ENCODE data around the gene GPR42.

The GPR42 gene

GRCh38 chr19:35370722-35371121 is at the start of gene GPR42:
GPR42 (plus strand) TSS chr19:35371068; CDS start chr19:35371360, 292 bp downstream.
- DNase-seq = no peak

GRCh38 chr19:35321291-35321690 is 49.6 kb upstream of the GPR42 start:
- no peak for DNase-seq

- no peak for DNase-seq
These were observed 48.9 kb upstream of the GPR42 start for GRCh38 chr19:35322014-35322413.

GRCh38 chr19:35327642-35328041 is 43.2 kb upstream of the GPR42 start:
- DNase-seq = no peak

GRCh38 chr19:35328851-35329285 is 42.0 kb upstream of the GPR42 start, which contains the start of gene CD22:
CD22 (plus strand) TSS chr19:35329187; CDS start chr19:35332041, 2,854 bp downstream.
- DNase-seq = no peak

GRCh38 chr19:35329323-35329722 is 41.5 kb upstream of the GPR42 start:
- DNase-seq = no peak

GRCh38 chr19:35330475-35330874 is 40.4 kb upstream of the GPR42 start:
- DNase-seq = no peak

- DNase-seq = no peak
These were observed 39.2 kb upstream of the GPR42 start for GRCh38 chr19:35331551-35332214.

GRCh38 chr19:35332817-35333216 is 38.1 kb upstream of the GPR42 start:
- no peak for DNase-seq

GRCh38 chr19:35334144-35334753 is 36.6 kb upstream of the GPR42 start:
- no peak for DNase-seq

GRCh38 chr19:35336166-35336955 is 34.5 kb upstream of the GPR42 start:
- no peak for DNase-seq

- no peak for DNase-seq
These were observed 33.5 kb upstream of the GPR42 start for GRCh38 chr19:35337097-35337983.

- DNase-seq = no peak
These were observed 32.9 kb upstream of the GPR42 start for GRCh38 chr19:35337984-35338296.

GRCh38 chr19:35340431-35340830 is 30.4 kb upstream of the GPR42 start:
- DNase-seq = no peak

GRCh38 chr19:35341006-35341405 is 29.9 kb upstream of the GPR42 start:
- no peak for DNase-seq

GRCh38 chr19:35341565-35342225 is 29.2 kb upstream of the GPR42 start:
- DNase-seq = no peak

GRCh38 chr19:35342430-35342829 is 28.4 kb upstream of the GPR42 start:
- DNase-seq = no peak

GRCh38 chr19:35344511-35345031 is 26.3 kb upstream of the GPR42 start:
- peak; percentile 27 for DNase-seq

GRCh38 chr19:35345671-35346111 is 25.2 kb upstream of the GPR42 start:
- peak; percentile 18 for DNase-seq

- peak; percentile 26 for DNase-seq
These were observed 24.4 kb upstream of the GPR42 start for GRCh38 chr19:35346193-35347052.

Data from activated CD4-positive, CD25-positive, alpha-beta regulatory T cell treated with anti-CD3 and anti-CD28 coated beads, Interleukin-2, amount 50 U/mL, for 72 hours (primary cell).